Loucy (cell line): ENCODE measurements around the gene CORO2B.

Source experiments
- H2AFZ ChIP-seq: fragments of 200-600 bp; sonication (generic); 2 replicates; pipeline ENCODE4 v1.6.0; 2016; ENCODE audit warnings: antibody characterized with exemption, mild to moderate bottlenecking, low read length, moderate library complexity
- H3F3A ChIP-seq: fragments of 200-600 bp; 2 replicates; pipeline ENCODE4 v1.6.0; 2016; ENCODE audit warnings: antibody characterized with exemption, low read depth, mild to moderate bottlenecking
- H3K27me3 ChIP-seq: fragments of 200-600 bp; sonication (generic); 2 replicates; pipeline ENCODE4 v1.6.1; 2014; ENCODE audit warnings: low read length, mild to moderate bottlenecking; ENCODE audit not compliant: insufficient read depth, poor library complexity, severe bottlenecking
- H3K36me3 ChIP-seq: fragments of 200-600 bp; sonication (generic); 2 replicates; pipeline ENCODE4 v1.6.1; 2016; ENCODE audit warnings: low read length; ENCODE audit not compliant: insufficient read depth
- H3K4me1 ChIP-seq: fragments of 200-600 bp; sonication (generic); 2 replicates; pipeline ENCODE4 v1.5.1; 2014; ENCODE audit warnings: low read length, mild to moderate bottlenecking; ENCODE audit not compliant: insufficient read depth, poor library complexity, severe bottlenecking
- H3K4me2 ChIP-seq: fragments of 200-600 bp; sonication (generic); 2 replicates; pipeline ENCODE4 v1.6.0; 2014; ENCODE audit warnings: antibody characterized with exemption, low read length, low read depth, mild to moderate bottlenecking; ENCODE audit not compliant: poor library complexity, severe bottlenecking
- H3K4me3 ChIP-seq: fragments of 200-600 bp; sonication (generic); 2 replicates; pipeline ENCODE4 v1.5.1; 2014; ENCODE audit warnings: low read length, mild to moderate bottlenecking, mixed read lengths; ENCODE audit not compliant: poor library complexity, severe bottlenecking
- H3K79me2 ChIP-seq: fragments of 200-600 bp; sonication (generic); 2 replicates; pipeline ENCODE4 v1.6.1; 2014; ENCODE audit warnings: low read length; ENCODE audit not compliant: insufficient read depth
- H3K9ac ChIP-seq: fragments of 200-600 bp; sonication (generic); 2 replicates; pipeline ENCODE4 v1.6.0; 2014; ENCODE audit warnings: mild to moderate bottlenecking, low read depth, low read length, moderate library complexity; ENCODE audit not compliant: poor library complexity, severe bottlenecking
- H3K9me2 ChIP-seq: fragments of 200-600 bp; sonication (generic); replicated peaks from 2 replicates; pipeline ENCODE4 v1.6.1; 2016; ENCODE audit warnings: low read depth, low read length, mixed read lengths
- H3K9me3 ChIP-seq: fragments of 200-600 bp; sonication (generic); 2 replicates; pipeline ENCODE4 v1.6.1; 2014; ENCODE audit warnings: mild to moderate bottlenecking, antibody characterized with exemption, low read length, low read depth; ENCODE audit not compliant: insufficient read depth
- H4K20me1 ChIP-seq: fragments of 200-600 bp; sonication (generic); 2 replicates; pipeline ENCODE4 v1.6.0; 2014; ENCODE audit warnings: antibody characterized with exemption, low read length, mild to moderate bottlenecking; ENCODE audit not compliant: insufficient read depth, poor library complexity, severe bottlenecking
- EZH2phosphoT487 ChIP-seq: fragments of 200-600 bp; IDR thresholded peaks from 2 replicates; pipeline ENCODE4 v1.6.1; 2018; ENCODE audit warnings: antibody characterized with exemption, mild to moderate bottlenecking, moderate library complexity, borderline replicate concordance
- TF ChIP-seq, protein P1 (sequence below): fragments of 200-600 bp; sonication (generic); conservative IDR thresholded peaks from 2 replicates; pipeline ENCODE4 v1.5.1; 2014; ENCODE audit warnings: mild to moderate bottlenecking, antibody characterized with exemption, low read length

Gene CORO2B

DNA sequence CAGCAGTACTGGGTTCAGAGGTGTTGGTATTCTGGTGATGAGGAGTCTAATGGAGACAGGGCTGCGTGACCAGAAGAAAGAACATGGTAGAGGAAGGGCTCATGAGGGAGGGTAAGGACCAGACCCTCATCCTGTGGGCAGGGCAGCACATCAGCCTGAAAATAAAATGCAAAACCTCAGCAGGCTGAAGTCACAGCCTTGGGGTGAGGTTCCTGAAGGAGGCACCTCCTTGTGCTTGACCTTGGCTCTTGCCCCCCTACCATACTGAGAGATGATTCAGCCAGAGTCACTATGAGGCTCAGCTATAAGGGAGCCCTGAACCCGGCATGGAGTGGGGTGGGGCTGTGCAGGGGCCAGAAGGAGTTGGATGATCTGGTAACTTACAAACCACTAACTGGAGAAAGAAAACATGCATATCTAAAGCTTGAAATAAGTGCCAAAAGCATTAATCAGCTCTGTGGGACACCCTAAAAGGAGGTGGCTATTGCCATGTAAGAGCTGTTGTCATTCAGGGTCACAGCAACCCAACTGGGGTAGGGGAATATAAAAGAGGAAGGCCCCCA lies 60.2 kb downstream of the CORO2B start:
- Histone ChIP-seq H3K9me2 (no peaks in the 10 kb centered on the region), H3F3A (no peaks in the 10 kb centered on the region), H3K4me2 (no peak overlapping the region), H3K9ac (no peak overlapping the region), H3K36me3 (no peaks in the 10 kb centered on the region), H3K4me1 (peaks cover 6% of the 10 kb centered on the region), H2AFZ (no peak overlapping the region), H3K9me3 (no peaks in the 10 kb centered on the region), H3K27me3 (no peaks in the 10 kb centered on the region), H3K79me2 (no peaks in the 10 kb centered on the region), H4K20me1 (no peaks in the 10 kb centered on the region), H3K4me3 (no peak overlapping the region)
- TF ChIP-seq, protein P1, sequence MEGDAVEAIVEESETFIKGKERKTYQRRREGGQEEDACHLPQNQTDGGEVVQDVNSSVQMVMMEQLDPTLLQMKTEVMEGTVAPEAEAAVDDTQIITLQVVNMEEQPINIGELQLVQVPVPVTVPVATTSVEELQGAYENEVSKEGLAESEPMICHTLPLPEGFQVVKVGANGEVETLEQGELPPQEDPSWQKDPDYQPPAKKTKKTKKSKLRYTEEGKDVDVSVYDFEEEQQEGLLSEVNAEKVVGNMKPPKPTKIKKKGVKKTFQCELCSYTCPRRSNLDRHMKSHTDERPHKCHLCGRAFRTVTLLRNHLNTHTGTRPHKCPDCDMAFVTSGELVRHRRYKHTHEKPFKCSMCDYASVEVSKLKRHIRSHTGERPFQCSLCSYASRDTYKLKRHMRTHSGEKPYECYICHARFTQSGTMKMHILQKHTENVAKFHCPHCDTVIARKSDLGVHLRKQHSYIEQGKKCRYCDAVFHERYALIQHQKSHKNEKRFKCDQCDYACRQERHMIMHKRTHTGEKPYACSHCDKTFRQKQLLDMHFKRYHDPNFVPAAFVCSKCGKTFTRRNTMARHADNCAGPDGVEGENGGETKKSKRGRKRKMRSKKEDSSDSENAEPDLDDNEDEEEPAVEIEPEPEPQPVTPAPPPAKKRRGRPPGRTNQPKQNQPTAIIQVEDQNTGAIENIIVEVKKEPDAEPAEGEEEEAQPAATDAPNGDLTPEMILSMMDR, result no peak
- no peak for TF ChIP-seq EZH2phosphoT487

DNA sequence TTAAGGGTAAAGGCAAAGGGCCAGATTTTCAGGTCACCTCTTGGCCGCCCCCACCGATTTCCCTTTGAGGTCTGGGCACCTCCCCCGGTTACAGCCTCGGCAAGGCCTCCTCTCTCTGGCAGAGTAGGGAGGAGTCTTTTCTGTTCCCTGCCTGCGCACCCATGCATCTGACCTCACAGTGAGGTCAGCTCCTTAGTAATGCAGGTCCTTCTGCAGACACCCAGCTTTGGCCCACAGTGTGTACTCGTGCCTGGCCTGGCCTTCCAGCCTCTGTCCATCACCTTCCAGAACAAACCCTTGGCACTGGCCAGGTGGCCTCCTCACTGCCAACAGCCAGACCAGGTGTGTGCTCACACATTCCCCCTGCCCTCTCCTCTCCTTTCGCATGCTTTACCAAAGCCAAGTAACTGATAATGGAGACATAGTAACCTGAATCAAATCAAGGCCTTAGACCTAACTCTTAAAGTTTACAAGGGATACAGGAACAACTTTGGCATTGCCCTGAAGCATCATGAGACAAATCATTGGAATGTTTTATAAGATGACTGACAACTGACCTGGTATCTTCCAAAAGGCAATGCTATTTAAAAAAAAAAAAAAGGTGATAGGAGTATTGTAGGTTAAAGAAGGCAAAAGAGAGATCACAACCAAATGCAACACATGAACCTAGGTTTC lies 61.3 kb downstream of the CORO2B start:
- no peaks in the 10 kb centered on the region for H3F3A ChIP-seq
- no peaks in the 10 kb centered on the region for H3K36me3 ChIP-seq
- H3K79me2 ChIP-seq, result no peaks in the 10 kb centered on the region
- H3K4me1 ChIP-seq, result peaks cover 6% of the 10 kb centered on the region
- no peaks in the 10 kb centered on the region for H3K9me3 ChIP-seq
- no peaks in the 10 kb centered on the region for H4K20me1 ChIP-seq
- no peak overlapping the region for H3K4me2 ChIP-seq
- no peak for TF ChIP-seq EZH2phosphoT487
- TF ChIP-seq, protein P1, result no peak
- no peaks in the 10 kb centered on the region for H3K27me3 ChIP-seq
- H3K9ac ChIP-seq, result no peak overlapping the region
- no peak overlapping the region for H3K4me3 ChIP-seq
- H2AFZ ChIP-seq, result no peak overlapping the region
- H3K9me2 ChIP-seq, result no peaks in the 10 kb centered on the region

DNA sequence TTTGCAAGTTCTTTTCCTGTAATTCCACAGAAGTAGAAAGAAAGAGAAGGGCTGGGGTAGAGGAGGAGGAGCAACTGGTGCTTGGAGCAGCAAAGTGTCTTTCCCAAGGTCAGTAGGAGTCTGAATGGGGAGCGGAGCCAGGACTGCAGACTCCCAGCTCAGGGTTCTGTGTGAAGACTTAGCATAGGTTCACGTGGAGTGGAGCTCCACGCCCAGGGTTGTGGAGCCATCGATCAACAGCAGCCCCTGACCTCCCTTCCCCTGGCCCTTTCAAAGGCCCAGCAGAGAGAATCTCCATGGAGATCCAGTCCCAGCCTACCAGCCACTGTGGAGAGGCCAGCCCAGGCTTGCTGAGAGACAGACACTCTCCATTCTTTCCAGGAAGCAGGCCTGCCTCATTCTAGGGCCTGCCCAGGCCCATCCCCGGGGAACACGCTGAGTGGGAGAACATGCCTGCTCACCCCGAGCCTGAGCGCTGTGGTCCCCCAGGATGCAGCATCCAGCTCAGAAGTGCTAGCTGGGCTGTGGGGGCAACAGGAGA lies 62.1 kb downstream of the CORO2B start:
- Histone ChIP-seq H2AFZ (no peak overlapping the region), H3K4me1 (peaks cover 6% of the 10 kb centered on the region), H3K4me2 (no peak overlapping the region), H3K4me3 (no peak overlapping the region), H3K9ac (no peak overlapping the region), H3K36me3 (no peaks in the 10 kb centered on the region), H3K27me3 (no peaks in the 10 kb centered on the region), H3K79me2 (no peaks in the 10 kb centered on the region), H3K9me3 (no peaks in the 10 kb centered on the region), H3K9me2 (no peaks in the 10 kb centered on the region), H3F3A (no peaks in the 10 kb centered on the region), H4K20me1 (no peaks in the 10 kb centered on the region)
- TF ChIP-seq, protein P1, result no peak
- no peak for TF ChIP-seq EZH2phosphoT487
